ENCODE results near the gene WDR77. TPM values are rescaled to one million over a fixed set of nuclear protein-coding genes. Genes with fewer than 3 reads are reported as not detected.
A peak's percentile ranks its signal among the peaks of the same experiment; 100 is the strongest.

WDR77 gene
- total RNA-seq, 1 experiment from 2014 or later: 64.5 TPM

GRCh38 chr1:111483166-111483565 is 34.1 kb upstream of the WDR77 start (continued):
- no peak for TF ChIP-seq ZNF281 (CRISPR knock-in tag; IDR thresholded peaks at IDR 0.05)
- TF ChIP-seq ELF4 (CRISPR knock-in tag; IDR thresholded peaks at IDR 0.05; ENCODE audit: low read depth): no peak
- TF ChIP-seq FOXJ3 (CRISPR knock-in tag; IDR thresholded peaks at IDR 0.05; ENCODE audit: borderline replicate concordance): no peak
- TF ChIP-seq RELA (CRISPR knock-in tag; IDR thresholded peaks at IDR 0.05; ENCODE audit: borderline replicate concordance): no peak
- TF ChIP-seq ATF6 (CRISPR knock-in tag; IDR thresholded peaks at IDR 0.05): no peak
- TF ChIP-seq ZNF138 (CRISPR knock-in tag; conservative IDR thresholded peaks at IDR 0.05): no peak

GRCh38 chr1:111481387-111482221 is 32.5 kb upstream of the WDR77 start:
- Mint-ChIP-seq H3K27me3 (ENCODE audit: low read depth) (no peaks in the 10 kb centered on the region), H3K27ac (no peak overlapping the region), H3K4me1 (no peaks in the 10 kb centered on the region), H3K36me3 (no peaks in the 10 kb centered on the region), H3K4me3 (no peak overlapping the region), H3K9me3 (no peaks in the 10 kb centered on the region)
- TF ChIP-seq ESRRA (CRISPR knock-in tag; IDR thresholded peaks at IDR 0.05; ENCODE audit: borderline replicate concordance) (no peak), USF1 (CRISPR knock-in tag; IDR thresholded peaks at IDR 0.05) (no peak), ATF3 (CRISPR knock-in tag; conservative IDR thresholded peaks at IDR 0.05) (no peak), ZNF671 (CRISPR knock-in tag; IDR thresholded peaks at IDR 0.05) (no peak), ATF1 (CRISPR knock-in tag; IDR thresholded peaks at IDR 0.05) (no peak), ZNF416 (CRISPR knock-in tag; IDR thresholded peaks at IDR 0.05) (no peak), CTCF (IDR thresholded peaks at IDR 0.05) (peak; percentile 42), ATF2 (CRISPR knock-in tag; IDR thresholded peaks at IDR 0.05; ENCODE audit: borderline replicate concordance, low read depth) (no peak)
- ChIA-PET POLR2A (interaction anchor here (0.9 kb wide), 1 partner anchor 26 kb away, joined by 5 read pairs; no protein-coding TSS in a partner anchor), CTCF (interaction anchor here (0.6 to 3.2 kb wide), 49 partner anchors 9 to 996 kb away, joined by 3 to 71 read pairs (median 5); partner anchors contain the start of genes ADORA3, ATP5PB, DDX20 and INKA2)
- ATAC-seq: peak; percentile 98
- peak; percentile 74 for DNase-seq (ENCODE audit: low spot score)

Data from WTC11 (cell line).